Panc1 (cell line): Measurements from ENCODE around the gene TMEM175. TPM values are rescaled to one million over a fixed set of nuclear protein-coding genes. Genes with fewer than 3 reads are reported as not detected.

ENCODE experiments used
- ATAC-seq: fragments of 200-7000 bp; cut with Tn5 transposase; 2 replicates; pipeline ENCODE4 v1.9.1; 2020; ENCODE audit warnings: mild to moderate bottlenecking, moderate library complexity
- BruUV-seq: library from RNA; stranded (reverse); fragments of 400-500 nt; replicated peaks from 2 replicates; lab custom pipeline; 2021; lab: Mats Ljungman, UMichigan
- CTCF ChIA-PET: fragments of 300-600 bp; sonication (Branson Sonifier 250); formaldehyde crosslinking; loops from one replicate; lab custom pipeline; 2022; ENCODE audit warnings: antibody characterized with exemption; lab: Charles Lee
- POLR2A ChIA-PET: fragments of 300-600 bp; sonication (Branson Sonifier 250); formaldehyde crosslinking; loops from one replicate; lab custom pipeline; 2022; ENCODE audit warnings: antibody characterized with exemption; lab: Charles Lee
- DNase-seq: peaks from one replicate; pipeline ENCODE4 v3.0.0-alpha.2; 2010; ENCODE audit warnings: low read depth, low spot score
- H3K27ac ChIP-seq: 2 replicates; pipeline ENCODE4 v1.5.1; 2011; ENCODE audit warnings: mild to moderate bottlenecking, low read length, inconsistent platforms
- H3K27me3 ChIP-seq: fragments of 200-500 bp; sonication (Bioruptor generic); 2 replicates; pipeline ENCODE4 v1.6.0; 2014; ENCODE audit warnings: low read length, inconsistent platforms; ENCODE audit not compliant: control insufficient read depth, insufficient read depth
- H3K36me3 ChIP-seq: fragments of 200-500 bp; sonication (Bioruptor generic); 2 replicates; pipeline ENCODE4 v1.5.1; 2014; ENCODE audit warnings: inconsistent platforms, mild to moderate bottlenecking, low read length, moderate library complexity; ENCODE audit not compliant: control insufficient read depth, insufficient read depth
- H3K4me1 ChIP-seq: 2 replicates; pipeline ENCODE4 v1.5.1; 2011; ENCODE audit warnings: inconsistent platforms, mild to moderate bottlenecking, low read length, moderate library complexity; ENCODE audit not compliant: control insufficient read depth, insufficient read depth
- H3K4me3 ChIP-seq, 2 experiments: 2 replicates each; pipeline ENCODE4 v1.5.1; 2011 to 2012; ENCODE audit warnings: low read depth in 2 of 2, low read length in 2 of 2, mild to moderate bottlenecking in 2 of 2, inconsistent platforms in 1 of 2, moderate library complexity in 1 of 2
- H3K9me3 ChIP-seq: fragments of 200-500 bp; sonication (Bioruptor generic); 2 replicates; pipeline ENCODE4 v1.5.1; 2014; ENCODE audit warnings: low read depth, mild to moderate bottlenecking, inconsistent platforms, low read length, moderate library complexity; ENCODE audit not compliant: control insufficient read depth, insufficient read depth
- POLR2AphosphoS5 ChIP-seq: IDR thresholded peaks from 2 replicates; pipeline ENCODE4 v1.6.1; 2012; ENCODE audit warnings: mild to moderate bottlenecking, low read depth, low read length, moderate library complexity
- SIN3A ChIP-seq: IDR thresholded peaks from 2 replicates; pipeline ENCODE4 v1.6.1; 2012; ENCODE audit warnings: low read depth, mild to moderate bottlenecking, low read length, moderate library complexity, borderline replicate concordance; ENCODE audit not compliant: insufficient read depth
- TCF7L2 ChIP-seq: IDR thresholded peaks from 2 replicates; pipeline ENCODE4 v1.6.1; 2011; ENCODE audit warnings: mild to moderate bottlenecking, low read depth, low read length, inconsistent platforms
- in situ Hi-C: cut with HindIII; loops from 2 replicates; pipeline ENCODE4 v1.10.0; 2016; ENCODE audit warnings: low sequenced_read_pairs, low pct_unique_long_range_greater_than_20kb
- intact Hi-C: fragments of 100-400 bp; cut with micrococcal nuclease; formaldehyde crosslinking; loops from one replicate; pipeline ENCODE4 v1.10.0; 2022; ENCODE audit not compliant: unreplicated experiment
- total RNA-seq: library from RNA; stranded (reverse); gene quantifications from one replicate; pipeline ENCODE4 v1.2.1, GENCODE V29; 2021; ENCODE audit not compliant: unreplicated experiment
- TF ChIP-seq, protein P1 (sequence below): fragments of 450-650 bp; IDR thresholded peaks from 2 replicates; pipeline ENCODE4 v1.5.1; 2017; ENCODE audit warnings: mild to moderate bottlenecking
- TF ChIP-seq, protein P2 (sequence below), 2 experiments: IDR thresholded peaks; 2 replicates each; pipeline ENCODE4 v1.6.1; 2011 to 2012; ENCODE audit warnings: low read depth in 2 of 2, control low read depth in 1 of 2, low read length in 1 of 2, mild to moderate bottlenecking in 1 of 2, moderate library complexity in 1 of 2; ENCODE audit not compliant: insufficient read depth in 1 of 2

Gene TMEM175
- total RNA-seq, 1 experiment from 2014 or later = 21.8 TPM

DNA sequence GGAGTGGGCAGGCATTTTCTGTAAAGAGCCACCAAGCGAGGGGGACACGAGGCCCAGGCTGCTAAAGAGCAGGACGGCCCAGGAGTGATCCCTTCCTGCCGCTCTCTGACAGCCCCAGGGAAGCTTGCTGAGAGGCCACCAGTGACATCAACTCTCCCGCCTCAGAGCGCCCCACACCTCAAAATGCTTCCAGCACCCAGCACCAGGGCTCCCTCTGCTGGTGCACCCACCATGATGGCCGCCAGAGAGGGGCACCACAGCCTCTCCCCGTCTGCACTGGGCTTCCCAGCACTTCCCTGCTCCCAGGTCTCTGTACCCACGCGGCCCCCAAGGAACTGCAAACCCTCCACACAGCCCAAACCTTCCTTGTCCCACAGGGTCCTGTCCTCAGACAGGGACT is 40.5 kb upstream of the TMEM175 start:
- CTCF ChIA-PET = no interaction called here
- no peaks in the 10 kb centered on the region for H3K36me3 ChIP-seq

DNA sequence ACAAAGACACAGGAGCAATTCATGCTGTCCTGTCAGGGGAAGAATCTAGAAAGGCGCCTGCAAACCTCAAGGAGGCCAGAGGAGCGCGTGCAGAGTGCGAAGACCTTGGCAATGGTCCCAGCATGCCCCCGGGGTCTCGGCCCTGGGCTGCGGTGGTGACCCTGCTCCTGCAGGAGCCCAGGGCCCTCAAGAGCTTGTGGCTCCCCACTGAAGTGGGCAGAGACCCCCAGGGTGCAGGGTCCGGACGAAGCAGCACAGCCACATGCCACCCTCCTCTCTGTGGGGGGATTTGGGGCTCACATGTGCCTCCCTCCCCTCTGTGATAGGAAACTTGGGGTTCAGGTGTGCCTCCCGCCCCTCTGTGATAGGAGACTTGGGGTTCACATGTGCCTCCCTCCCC is 39.5 kb upstream of the TMEM175 start:
- no peak overlapping the region for H3K4me3 ChIP-seq
- no peaks in the 10 kb centered on the region for H3K27me3 ChIP-seq
- H3K4me1 ChIP-seq = no peaks in the 10 kb centered on the region
- TF ChIP-seq, protein P1, sequence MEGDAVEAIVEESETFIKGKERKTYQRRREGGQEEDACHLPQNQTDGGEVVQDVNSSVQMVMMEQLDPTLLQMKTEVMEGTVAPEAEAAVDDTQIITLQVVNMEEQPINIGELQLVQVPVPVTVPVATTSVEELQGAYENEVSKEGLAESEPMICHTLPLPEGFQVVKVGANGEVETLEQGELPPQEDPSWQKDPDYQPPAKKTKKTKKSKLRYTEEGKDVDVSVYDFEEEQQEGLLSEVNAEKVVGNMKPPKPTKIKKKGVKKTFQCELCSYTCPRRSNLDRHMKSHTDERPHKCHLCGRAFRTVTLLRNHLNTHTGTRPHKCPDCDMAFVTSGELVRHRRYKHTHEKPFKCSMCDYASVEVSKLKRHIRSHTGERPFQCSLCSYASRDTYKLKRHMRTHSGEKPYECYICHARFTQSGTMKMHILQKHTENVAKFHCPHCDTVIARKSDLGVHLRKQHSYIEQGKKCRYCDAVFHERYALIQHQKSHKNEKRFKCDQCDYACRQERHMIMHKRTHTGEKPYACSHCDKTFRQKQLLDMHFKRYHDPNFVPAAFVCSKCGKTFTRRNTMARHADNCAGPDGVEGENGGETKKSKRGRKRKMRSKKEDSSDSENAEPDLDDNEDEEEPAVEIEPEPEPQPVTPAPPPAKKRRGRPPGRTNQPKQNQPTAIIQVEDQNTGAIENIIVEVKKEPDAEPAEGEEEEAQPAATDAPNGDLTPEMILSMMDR = no peak
- TF ChIP-seq, protein P2, sequence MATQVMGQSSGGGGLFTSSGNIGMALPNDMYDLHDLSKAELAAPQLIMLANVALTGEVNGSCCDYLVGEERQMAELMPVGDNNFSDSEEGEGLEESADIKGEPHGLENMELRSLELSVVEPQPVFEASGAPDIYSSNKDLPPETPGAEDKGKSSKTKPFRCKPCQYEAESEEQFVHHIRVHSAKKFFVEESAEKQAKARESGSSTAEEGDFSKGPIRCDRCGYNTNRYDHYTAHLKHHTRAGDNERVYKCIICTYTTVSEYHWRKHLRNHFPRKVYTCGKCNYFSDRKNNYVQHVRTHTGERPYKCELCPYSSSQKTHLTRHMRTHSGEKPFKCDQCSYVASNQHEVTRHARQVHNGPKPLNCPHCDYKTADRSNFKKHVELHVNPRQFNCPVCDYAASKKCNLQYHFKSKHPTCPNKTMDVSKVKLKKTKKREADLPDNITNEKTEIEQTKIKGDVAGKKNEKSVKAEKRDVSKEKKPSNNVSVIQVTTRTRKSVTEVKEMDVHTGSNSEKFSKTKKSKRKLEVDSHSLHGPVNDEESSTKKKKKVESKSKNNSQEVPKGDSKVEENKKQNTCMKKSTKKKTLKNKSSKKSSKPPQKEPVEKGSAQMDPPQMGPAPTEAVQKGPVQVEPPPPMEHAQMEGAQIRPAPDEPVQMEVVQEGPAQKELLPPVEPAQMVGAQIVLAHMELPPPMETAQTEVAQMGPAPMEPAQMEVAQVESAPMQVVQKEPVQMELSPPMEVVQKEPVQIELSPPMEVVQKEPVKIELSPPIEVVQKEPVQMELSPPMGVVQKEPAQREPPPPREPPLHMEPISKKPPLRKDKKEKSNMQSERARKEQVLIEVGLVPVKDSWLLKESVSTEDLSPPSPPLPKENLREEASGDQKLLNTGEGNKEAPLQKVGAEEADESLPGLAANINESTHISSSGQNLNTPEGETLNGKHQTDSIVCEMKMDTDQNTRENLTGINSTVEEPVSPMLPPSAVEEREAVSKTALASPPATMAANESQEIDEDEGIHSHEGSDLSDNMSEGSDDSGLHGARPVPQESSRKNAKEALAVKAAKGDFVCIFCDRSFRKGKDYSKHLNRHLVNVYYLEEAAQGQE (IDR thresholded peaks at IDR 0.05; ENCODE audit: insufficient read depth in 1 of 2, low read depth in 2 of 2, low read length in 1 of 2) = no peak
- TF ChIP-seq TCF7L2 (no peak), POLR2AphosphoS5 (no peak), SIN3A (no peak)
- no peak for ATAC-seq
- ChIA-PET POLR2A (no interaction called here), CTCF (no interaction called here)
- H3K27ac ChIP-seq = no peak overlapping the region
- BruUV-seq = no TSS peak
- in situ Hi-C loops = no loop called here
- no peaks in the 10 kb centered on the region for H3K36me3 ChIP-seq
- intact Hi-C loops = no loop called here
- no peaks in the 10 kb centered on the region for H3K9me3 ChIP-seq
- no peak for DNase-seq

More for the DNA sequence above, 40.5 kb upstream of the TMEM175 start:
- H3K9me3 ChIP-seq = no peaks in the 10 kb centered on the region
- POLR2A ChIA-PET = no interaction called here
- H3K27ac ChIP-seq = no peak overlapping the region
- no peaks in the 10 kb centered on the region for H3K27me3 ChIP-seq
- no peak for TF ChIP-seq TCF7L2
- DNase-seq (no peak), ATAC-seq (0 out of 2 replicates have a peak, but pooled peaks have one; percentile 7)
- H3K4me3 ChIP-seq = no peak overlapping the region
- H3K4me1 ChIP-seq = no peaks in the 10 kb centered on the region
- BruUV-seq = no TSS peak
- intact Hi-C loops (no loop called here), in situ Hi-C loops (no loop called here)

DNA sequence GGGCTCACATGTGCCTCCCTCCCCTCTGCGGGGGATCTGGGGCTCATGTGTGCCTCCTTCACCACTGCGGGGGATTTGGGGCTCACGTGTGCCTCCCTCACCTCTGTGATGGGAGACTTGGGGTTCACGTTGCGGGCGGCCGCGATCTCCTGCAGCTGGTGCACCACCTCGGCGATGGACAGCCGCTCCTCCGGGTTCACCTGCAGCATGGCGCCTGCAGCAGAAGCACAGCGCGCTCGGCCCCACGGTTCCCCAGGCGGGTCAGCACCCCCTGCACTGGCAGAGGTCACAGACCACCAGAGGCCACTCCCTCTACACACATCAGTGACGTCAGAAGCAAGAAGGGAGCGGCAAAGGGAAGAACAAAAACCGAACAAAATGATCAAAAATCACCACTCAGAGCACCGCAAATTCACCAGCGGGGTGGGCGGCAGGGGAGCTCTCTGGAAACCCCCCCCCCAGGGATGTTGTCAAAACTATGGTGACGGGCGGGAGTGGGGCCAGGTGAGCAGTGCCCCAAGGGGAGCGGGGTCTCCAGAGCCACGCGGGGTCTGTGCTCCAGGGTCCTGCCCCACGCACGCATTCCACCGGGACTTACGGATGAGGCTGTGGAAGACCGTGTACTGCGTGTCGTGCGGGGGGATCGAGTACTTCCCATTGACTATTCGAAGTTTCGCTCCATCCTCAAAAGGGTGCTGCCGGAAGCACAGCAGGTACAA is 38.8 kb upstream of the TMEM175 start:
- TF ChIP-seq, protein P2 (IDR thresholded peaks at IDR 0.05; ENCODE audit: insufficient read depth in 1 of 2, low read depth in 2 of 2, low read length in 1 of 2) = no peak
- TF ChIP-seq POLR2AphosphoS5 (no peak), TCF7L2 (no peak), SIN3A (no peak)
- TF ChIP-seq, protein P1 = no peak
- H3K4me1 ChIP-seq = no peaks in the 10 kb centered on the region
- no peak overlapping the region for H3K4me3 ChIP-seq
- intact Hi-C loops (no loop called here), in situ Hi-C loops (no loop called here)
- ChIA-PET CTCF (no interaction called here), POLR2A (no interaction called here)
- no peaks in the 10 kb centered on the region for H3K36me3 ChIP-seq
- no peaks in the 10 kb centered on the region for H3K9me3 ChIP-seq
- no peak overlapping the region for H3K27ac ChIP-seq
- DNase-seq (no peak), ATAC-seq (no peak)
- BruUV-seq = no TSS peak
- H3K27me3 ChIP-seq = no peaks in the 10 kb centered on the region
